Mammary epithelial cell (primary cell): Measurements from ENCODE around the gene NOS3.

ENCODE experiments used
- CTCF ChIP-seq, 2 donors: IDR thresholded peaks in 1 of 2; conservative IDR thresholded peaks in 1 of 2; 2 replicates each; pipeline ENCODE4 v1.5.1; 2011 to 2012; ENCODE audit warnings: inconsistent platforms in 2 of 2, low read length in 2 of 2, mild to moderate bottlenecking in 2 of 2, control low read depth in 1 of 2, low read depth in 1 of 2; ENCODE audit not compliant: insufficient read depth in 1 of 2; ENCODE audit errors: extremely low read depth in 1 of 2
- EZH2 ChIP-seq: IDR thresholded peaks from 2 replicates; pipeline ENCODE4 v1.6.1; 2012; ENCODE audit warnings: low read length, inconsistent platforms, borderline replicate concordance

- TF ChIP-seq CTCF (conservative IDR thresholded peaks at IDR 0.05 in 1 of 2, IDR thresholded peaks at IDR 0.05 in 1 of 2; ENCODE audit: extremely low read depth in 1 of 2, insufficient read depth in 1 of 2, low read depth in 1 of 2, low read length in 2 of 2) (no peak), EZH2 (no peak)
Observed at GRCh38 chr7:150997817-150998216, 7.0 kb downstream of the NOS3 start.
